Left renal cortex interstitium (tissue), 4 donors: Measurements from ENCODE around the gene WDR86. TPM values are rescaled to one million over a fixed set of nuclear protein-coding genes. Genes with fewer than 3 reads are reported as not detected.

Source experiments
- DNase-seq, 4 donors: peaks; one replicate each; pipeline ENCODE4 v3.0.0-alpha.2; 2013; ENCODE audit warnings: low read depth in 4 of 4, low spot score in 2 of 4, missing footprints in 1 of 4
- polyA plus RNA-seq, 4 donors: library from polyadenylated mRNA; unstranded; fragments of 120-200 nt; gene quantifications; one replicate each; pipeline ENCODE4 v1.2.1, GENCODE V29; 2013; ENCODE audit not compliant: insufficient read length in 4 of 4

The WDR86 gene
- polyA plus RNA-seq, 4 donors = 21.3 to 57.5 (median 43.5) TPM

DNA sequence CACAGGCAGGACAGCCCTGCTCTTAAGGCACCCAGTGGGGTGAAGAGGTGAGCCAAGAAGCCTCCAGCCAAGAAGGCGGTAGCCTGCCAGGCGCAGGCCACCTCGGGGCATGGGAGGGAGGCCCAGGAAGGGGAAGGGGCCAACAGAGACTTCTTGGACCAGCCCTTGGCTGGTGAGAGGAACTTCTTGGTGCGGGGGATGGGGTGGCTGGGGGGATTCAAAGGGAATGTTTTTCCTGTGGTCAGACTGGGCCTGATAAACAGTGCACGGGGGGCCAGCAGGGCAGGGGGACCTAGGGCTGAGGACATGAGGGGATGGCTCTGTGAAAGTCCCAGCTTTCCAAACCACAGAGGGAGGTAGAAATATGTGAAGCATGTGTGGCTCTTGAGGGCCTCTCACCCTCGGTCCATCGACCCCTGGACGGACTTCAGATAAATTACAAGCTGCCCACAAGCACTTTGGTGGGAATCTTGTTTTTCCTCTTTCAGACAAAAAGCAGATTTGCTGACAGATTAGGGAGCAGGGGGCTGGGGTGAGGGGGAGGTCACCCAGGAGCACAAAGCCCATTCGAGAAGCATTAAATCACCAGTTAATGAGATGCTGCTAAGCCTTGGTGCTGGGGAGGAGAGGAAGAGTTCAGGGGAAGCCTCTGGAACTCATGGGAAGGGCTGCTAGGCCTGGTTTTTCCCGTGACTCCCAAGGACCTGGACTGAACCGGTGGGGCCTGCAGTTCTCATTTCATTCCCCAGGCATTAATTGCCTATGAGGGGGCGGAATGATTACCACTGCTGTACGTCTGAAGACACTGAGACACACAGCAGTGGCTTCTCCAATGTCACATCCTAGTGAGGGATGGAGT, 18.8 kb upstream of the WDR86 start:
- DNase-seq = peak in 3 of 4 donors; percentile 82 to 90 (median 88)

GRCh38 chr7:151427705-151428377, 18.0 kb upstream of the WDR86 start:
- no peak for DNase-seq

DNA sequence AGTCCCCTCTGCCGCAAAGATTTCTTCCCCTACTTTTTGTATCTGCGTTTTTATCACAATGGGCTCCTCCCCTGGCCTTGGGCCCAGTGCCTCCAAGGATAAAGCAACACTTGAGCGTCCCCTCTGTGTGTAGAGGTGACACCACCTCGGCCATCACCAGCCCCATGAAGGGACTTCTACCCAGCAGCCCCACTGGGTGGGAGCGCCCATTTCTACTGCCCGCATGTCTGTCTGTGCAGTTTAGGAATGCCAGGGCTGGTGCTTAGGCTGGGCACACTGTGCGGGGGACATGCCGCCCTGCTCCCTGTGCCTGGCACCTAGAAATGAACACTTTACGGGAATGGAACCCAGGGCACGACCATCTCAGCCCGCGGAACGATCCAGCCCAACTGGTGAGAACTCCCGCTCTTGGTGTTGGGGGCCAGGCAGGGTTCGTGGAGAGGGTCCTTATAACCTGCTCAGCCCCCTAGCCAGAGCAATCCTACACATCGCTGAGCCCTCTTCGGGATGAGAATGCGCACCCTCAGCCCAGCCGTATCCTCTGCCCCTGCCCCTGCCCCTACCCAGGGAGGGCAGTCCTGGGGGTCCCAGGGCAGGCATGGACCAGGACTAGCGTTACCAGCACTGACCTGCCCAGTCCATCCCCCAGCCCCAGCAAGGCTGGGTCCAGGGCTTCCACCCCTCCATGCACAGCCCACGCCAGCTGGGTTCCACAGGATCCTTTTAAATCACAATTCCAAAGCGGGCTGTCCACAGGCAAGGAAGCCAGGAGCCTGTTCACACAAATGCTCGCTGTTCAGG, 17.3 kb upstream of the WDR86 start:
- DNase-seq = no peak

DNA sequence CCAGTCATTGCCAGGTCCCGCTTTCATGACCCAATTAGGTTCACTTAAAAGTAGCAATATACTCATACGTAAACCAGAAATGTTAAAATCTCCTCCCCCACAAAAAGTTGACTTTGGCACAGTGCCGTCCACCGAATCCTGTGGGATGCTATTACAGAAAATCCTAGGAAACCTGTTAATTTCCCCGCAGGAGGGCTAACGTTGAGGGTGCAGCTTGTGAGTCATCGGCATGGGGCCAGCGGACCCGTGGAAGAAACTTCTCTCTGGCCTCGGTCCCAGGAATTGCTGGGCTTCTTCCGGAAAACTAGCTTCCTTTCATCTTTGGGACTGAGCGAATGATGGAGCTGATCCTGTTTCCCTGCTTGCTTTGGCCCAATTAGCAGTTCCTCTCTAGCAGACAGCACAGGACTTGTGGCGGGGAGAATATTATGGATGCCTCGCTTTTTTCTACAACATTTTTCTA, 16.6 kb upstream of the WDR86 start:
- DNase-seq = no peak

GRCh38 chr7:151425670-151426440, 16.0 kb upstream of the WDR86 start:
- no peak for DNase-seq

DNA sequence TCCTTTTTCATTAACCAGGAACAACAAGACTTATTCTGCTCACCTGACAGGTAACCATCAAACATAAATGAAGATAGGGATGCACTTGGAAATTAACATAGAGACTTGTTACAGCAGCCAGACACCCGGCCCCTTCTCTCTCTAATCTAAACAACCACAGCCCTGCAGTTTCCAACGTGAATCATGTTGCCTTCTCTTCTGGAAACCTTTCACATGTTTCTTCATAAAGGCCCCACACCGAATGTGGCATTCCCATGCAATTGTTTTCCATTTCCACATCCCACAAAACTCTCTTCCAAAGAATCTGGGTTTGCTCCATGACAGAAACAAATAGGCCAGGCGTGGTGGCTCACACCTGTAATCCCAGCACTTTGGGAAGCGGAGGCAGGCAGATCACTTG, 15.0 kb upstream of the WDR86 start:
- DNase-seq = no peak

GRCh38 chr7:151423936-151424335, 14.1 kb upstream of the WDR86 start:
- no peak for DNase-seq

- no peak for DNase-seq
Measured at GRCh38 chr7:151423226-151423625, 13.4 kb upstream of the WDR86 start.

DNA sequence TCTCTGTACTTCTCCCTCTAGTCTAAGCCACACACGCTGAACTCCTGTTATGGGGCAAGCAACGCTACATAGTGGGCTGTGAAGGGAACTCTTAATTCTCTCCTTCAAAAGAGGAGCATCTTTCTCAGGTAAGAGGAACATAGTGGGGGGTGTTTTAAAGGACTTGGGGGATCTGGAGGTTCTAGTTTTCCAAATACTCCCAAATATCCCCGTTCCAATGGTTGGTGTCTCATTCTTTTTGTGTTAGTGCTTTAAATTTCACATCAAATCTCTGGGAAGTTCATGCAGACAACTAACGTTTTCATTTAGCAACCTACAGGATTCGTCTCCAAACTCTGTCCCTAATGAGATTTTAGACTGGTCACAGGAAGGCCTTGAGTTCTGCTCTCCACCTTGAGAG, 12.4 kb upstream of the WDR86 start:
- DNase-seq = no peak

- DNase-seq = no peak
Measured at GRCh38 chr7:151420144-151420543, 10.3 kb upstream of the WDR86 start.

- DNase-seq = no peak
Measured at GRCh38 chr7:151416941-151417315, 7.1 kb upstream of the WDR86 start.

DNA sequence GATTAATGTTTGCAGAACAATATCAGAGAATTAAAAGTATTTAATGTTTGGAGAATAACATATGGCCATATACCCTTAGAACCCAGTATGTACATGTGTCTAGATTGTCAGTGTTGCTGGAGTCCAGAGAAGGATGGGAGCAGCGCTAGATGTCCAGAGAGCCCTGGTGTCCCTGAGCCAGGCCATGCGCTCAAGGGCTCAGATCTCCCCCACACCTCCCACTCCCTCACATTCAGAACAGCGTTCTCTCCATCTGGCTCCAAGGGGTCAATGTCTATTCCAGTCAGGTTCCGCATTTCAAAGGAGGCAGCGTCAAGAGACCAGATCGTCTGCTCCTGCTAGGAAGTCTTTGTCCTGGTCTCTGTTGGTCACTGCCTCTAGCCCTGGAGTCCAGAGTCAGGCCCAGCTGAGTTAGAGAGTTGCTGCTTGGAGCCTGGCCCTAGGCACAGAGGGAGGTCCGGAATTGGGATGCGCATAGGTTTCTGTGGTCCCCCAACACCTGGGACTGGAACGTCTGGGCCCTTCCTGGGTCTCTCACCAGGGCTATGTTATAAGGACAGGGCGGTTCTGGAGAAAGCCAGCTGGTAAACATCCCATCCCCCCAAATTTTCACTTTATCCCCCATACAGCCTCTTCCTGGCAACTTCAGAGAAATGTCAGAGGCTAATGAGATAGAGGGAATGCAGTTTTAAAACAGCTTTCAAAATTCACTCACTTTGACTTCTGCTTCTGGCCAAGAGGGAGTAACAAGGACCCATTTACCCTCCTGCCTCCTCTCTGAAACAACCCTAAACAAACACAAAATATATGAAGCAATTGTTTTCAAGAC, 6.5 kb upstream of the WDR86 start:
- DNase-seq = no peak

DNA sequence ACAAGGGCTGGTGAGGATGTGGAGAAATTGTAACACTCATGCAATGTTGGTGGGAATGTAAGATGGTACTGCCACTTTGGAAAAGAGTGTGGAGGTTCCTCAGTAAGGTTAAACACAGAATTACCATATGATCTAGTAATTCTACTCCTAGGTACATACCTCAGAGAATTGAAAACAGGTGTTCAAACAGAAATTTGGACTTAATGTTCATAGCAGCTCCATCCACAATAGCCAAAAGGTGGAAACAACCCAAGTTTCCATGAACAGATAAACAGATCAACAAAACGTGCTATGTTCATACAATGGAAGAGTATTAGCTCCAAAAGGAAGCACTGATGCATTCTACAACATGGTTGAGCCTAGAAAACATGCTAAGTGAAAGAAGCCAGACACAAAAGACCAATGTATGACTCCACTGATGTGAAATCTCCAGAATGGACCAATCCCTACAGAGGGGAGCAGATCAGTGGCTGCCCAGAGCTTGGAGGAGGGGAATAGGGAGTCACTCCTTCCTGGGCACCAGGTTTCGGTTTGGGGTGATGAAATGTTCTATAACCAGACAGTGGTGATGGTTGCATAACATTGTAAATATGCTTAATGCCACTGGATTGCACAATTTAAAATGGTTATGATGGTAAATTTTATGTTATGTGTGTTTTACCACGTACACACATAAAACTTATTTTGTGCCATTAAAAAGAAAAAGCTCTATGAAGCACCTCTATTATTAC, 5.7 kb upstream of the WDR86 start:
- DNase-seq = no peak

DNA sequence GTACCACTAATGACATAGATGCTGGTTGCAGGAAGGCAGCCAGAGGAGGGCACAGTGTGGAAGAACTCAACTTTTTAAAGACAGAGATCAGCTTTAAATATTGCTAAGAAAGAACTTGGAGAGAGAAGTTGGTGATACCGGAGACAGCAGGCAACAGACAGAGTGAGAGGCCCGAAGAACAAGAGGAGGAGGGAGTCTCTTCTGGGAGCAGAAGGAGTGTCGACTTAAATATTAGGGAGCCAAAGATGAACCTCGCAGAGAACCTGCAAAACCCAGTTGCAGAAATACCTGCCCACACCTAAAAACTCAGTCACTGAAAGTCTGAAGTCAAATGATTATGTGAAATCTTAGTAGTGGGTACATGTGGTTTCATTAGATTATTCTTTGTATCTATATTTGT, 3.4 kb upstream of the WDR86 start:
- DNase-seq = no peak

- no peak for DNase-seq
Measured at GRCh38 chr7:151412318-151412717, 2.5 kb upstream of the WDR86 start.

- no peak for DNase-seq
Measured at GRCh38 chr7:151411551-151411950, 1.7 kb upstream of the WDR86 start.

DNA sequence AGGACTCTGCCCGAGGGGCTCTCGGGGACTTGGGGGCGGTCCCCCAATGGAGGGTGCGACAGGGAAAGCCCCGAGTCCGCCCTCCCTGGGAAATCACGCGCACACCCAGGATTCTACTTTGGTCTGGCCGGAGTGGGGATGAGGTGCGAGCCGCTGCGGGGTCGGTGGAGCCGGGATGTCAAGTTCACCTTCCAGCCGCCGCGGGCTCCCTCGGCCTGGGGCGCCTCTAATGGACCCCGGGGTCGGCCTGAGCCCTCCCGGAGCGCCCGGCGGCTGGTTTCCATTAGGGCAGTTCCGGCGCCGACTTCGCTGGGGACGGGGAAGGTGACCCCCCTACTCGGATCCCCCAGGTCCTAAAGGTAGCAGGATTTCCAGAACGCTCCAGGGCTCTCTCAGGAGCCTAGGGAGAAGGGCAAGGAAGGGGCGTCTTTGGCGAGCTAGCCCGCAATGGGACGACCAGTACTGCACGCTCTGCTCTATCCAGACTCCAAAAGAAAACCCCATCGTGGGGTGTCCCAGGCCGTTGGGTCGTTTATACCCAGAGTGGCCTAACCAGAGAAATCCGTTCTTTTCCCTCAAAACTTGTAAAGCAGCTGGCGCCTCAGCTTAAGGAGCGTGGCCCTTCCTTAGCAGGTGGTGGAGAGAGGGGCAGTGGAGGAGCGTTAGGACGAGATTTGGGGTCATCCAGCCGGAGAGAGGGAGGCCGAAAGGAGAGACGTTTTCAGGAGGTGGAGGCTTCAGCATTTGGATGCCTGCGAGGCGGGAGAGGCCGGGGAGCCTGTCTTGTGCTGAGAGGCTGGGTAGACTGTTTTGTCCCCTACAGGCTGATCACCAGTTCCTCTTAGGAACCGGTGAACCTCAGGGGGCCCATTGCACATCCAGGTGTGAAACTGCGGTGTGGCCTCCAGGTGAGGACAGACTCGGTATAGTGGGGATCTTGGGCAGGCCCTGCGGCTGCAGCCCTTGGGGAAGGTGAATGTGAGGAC, 860 bp upstream of the WDR86 start:
- no peak for DNase-seq
